HEK293T (cell line): Measurements from ENCODE around the gene PTGER1.

Experiments used
- CTCF ChIA-PET: fragments of 350-600 bp; formaldehyde crosslinking; extraction: SDS; loops from one replicate; lab custom pipeline; 2021; ENCODE audit warnings: antibody characterized with exemption, inconsistent platforms; lab: Yijun Ruan, JAX
- POLR2A ChIA-PET: fragments of 350-600 bp; formaldehyde crosslinking; extraction: SDS; loops from one replicate; lab custom pipeline; 2020; ENCODE audit warnings: antibody characterized with exemption, inconsistent platforms; lab: Yijun Ruan, JAX
- DNase-seq: peaks from one replicate; pipeline ENCODE4 v3.0.0; 2012; ENCODE audit warnings: mixed read lengths; ENCODE audit errors: extremely low spot score
- ARNT ChIP-seq: fragments of 450-650 bp; IDR thresholded peaks from 2 replicates; pipeline ENCODE4 v1.6.1; 2017; ENCODE audit warnings: mild to moderate bottlenecking
- BHLHE40 ChIP-seq: fragments of 450-650 bp; IDR thresholded peaks from 2 replicates; pipeline ENCODE4 v1.6.1; 2016; ENCODE audit warnings: mild to moderate bottlenecking, moderate library complexity, borderline replicate concordance
- CTBP1 ChIP-seq: fragments of 450-650 bp; IDR thresholded peaks from 2 replicates; pipeline ENCODE4 v1.6.1; 2016; ENCODE audit warnings: borderline replicate concordance
- ELF4 ChIP-seq: fragments of 450-650 bp; IDR thresholded peaks from 2 replicates; pipeline ENCODE4 v1.6.1; 2017; ENCODE audit warnings: antibody characterized with exemption
- FOXA1 ChIP-seq: fragments of 450-650 bp; IDR thresholded peaks from 2 replicates; pipeline ENCODE4 v1.6.1; 2016; ENCODE audit warnings: mild to moderate bottlenecking
- FOXK2 ChIP-seq: fragments of 450-650 bp; IDR thresholded peaks from 2 replicates; pipeline ENCODE4 v1.6.1; 2016; ENCODE audit warnings: mild to moderate bottlenecking
- FOXM1 ChIP-seq: fragments of 450-650 bp; IDR thresholded peaks from 2 replicates; pipeline ENCODE4 v1.6.1; 2017; ENCODE audit warnings: mild to moderate bottlenecking, borderline replicate concordance
- HDGF ChIP-seq: fragments of 450-650 bp; IDR thresholded peaks from 2 replicates; pipeline ENCODE4 v1.6.1; 2017; ENCODE audit warnings: antibody characterized with exemption, borderline replicate concordance
- L3MBTL2 ChIP-seq: fragments of 450-650 bp; conservative IDR thresholded peaks from 2 replicates; pipeline ENCODE4 v1.6.1; 2016; ENCODE audit warnings: mild to moderate bottlenecking
- LEF1 ChIP-seq: fragments of 450-650 bp; IDR thresholded peaks from 2 replicates; pipeline ENCODE4 v1.6.1; 2017; ENCODE audit warnings: mild to moderate bottlenecking, borderline replicate concordance
- NFRKB ChIP-seq: fragments of 450-650 bp; IDR thresholded peaks from 2 replicates; pipeline ENCODE4 v1.6.1; 2016; ENCODE audit warnings: mild to moderate bottlenecking, moderate library complexity
- SP1 ChIP-seq: fragments of 450-650 bp; IDR thresholded peaks from 2 replicates; pipeline ENCODE4 v1.6.1; 2017
- SUZ12 ChIP-seq: fragments of 450-650 bp; IDR thresholded peaks from 2 replicates; pipeline ENCODE4 v1.6.1; 2016; ENCODE audit warnings: mild to moderate bottlenecking
- TARDBP ChIP-seq: fragments of 450-650 bp; IDR thresholded peaks from 2 replicates; pipeline ENCODE4 v1.6.1; 2016
- ZNF384 ChIP-seq: fragments of 450-650 bp; IDR thresholded peaks from 2 replicates; pipeline ENCODE4 v1.6.1; 2016
- TF ChIP-seq, protein P1 (sequence below): fragments of 450-650 bp; IDR thresholded peaks from 2 replicates; pipeline ENCODE4 v1.6.1; 2016

Gene PTGER1

DNA sequence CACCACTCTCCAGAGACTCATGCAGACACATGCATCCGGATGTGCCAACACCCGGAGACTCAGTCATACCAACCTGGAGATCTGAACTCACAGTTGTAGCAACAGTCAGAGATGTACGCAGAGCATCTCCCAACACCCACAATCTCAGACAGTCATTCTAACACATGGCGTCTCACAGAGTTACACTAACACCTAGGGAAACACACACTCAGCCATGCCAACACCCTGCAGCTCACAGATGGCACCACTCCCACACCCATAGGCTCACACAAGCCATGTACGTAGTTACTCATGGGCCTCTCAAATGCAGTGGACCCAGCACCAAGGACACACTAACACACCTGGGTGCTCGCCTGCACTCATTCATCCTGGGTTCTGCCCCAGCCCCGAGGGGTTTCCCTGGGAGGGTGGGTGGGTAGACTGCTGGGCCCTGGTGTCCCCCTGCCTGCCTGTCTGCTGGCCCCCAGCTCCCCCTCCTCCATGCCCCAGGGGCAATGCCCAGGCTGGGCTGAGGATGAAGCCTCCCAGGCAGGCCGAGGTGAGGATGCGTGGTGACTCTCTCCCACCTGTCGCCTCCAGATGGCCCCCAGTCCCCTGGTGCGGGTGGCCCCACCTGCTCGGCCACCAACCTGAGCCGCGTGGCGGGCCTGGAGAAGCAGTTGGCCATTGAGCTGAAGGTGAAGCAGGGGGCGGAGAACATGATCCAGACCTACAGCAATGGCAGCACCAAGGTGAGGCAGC, 32.1 kb downstream of the PTGER1 start:
- TF ChIP-seq ELF4, result no peak
- no peak for TF ChIP-seq FOXK2
- TF ChIP-seq TARDBP, result no peak
- TF ChIP-seq L3MBTL2, result no peak
- TF ChIP-seq CTBP1, result no peak
- no peak for TF ChIP-seq FOXM1
- TF ChIP-seq ARNT, result no peak
- TF ChIP-seq FOXA1, result no peak
- TF ChIP-seq LEF1, result no peak
- DNase-seq, result no peak
- CTCF ChIA-PET, result no interaction called here
- POLR2A ChIA-PET, result no interaction called here

DNA sequence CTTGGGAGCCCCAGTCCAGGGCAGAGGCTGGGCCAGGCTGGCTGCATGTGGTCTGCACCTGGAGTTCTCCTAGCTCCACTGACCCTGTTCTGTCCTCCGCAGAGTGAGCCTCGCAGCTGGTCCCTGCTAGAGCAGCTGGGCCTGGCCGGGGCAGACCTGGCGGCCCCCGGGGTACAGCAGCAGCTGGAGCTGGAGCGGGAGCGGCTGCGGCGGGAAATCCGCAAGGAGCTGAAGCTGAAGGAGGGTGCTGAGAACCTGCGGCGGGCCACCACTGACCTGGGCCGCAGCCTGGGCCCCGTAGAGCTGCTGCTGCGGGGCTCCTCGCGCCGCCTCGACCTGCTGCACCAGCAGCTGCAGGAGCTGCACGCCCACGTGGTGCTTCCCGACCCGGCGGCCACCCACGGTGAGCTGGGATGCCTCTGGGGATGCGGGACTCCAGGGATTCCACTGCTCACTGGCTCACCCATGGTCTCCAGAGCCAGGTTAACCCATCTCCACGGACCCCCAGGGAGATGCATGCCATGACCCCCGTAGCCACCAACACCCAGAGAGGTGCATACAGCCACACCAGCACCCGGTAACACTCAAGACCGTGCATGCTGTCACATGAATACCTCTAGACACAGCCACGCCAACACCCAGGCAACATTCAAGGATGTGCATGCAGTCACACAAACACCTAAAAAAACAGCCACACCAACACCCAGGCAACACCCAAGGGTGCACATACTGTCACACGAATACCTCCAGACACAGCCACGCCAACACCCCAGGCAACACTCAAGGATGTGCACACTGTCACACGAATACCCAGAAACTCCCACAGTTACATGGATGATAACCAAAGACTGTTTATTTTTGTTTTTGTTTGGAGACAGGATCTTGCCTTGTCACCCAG, 33.9 kb downstream of the PTGER1 start:
- CTCF ChIA-PET, result no interaction called here
- TF ChIP-seq LEF1, result no peak
- TF ChIP-seq SP1, result no peak
- no peak for TF ChIP-seq FOXK2
- no peak for TF ChIP-seq CTBP1
- TF ChIP-seq ELF4, result no peak
- no peak for TF ChIP-seq HDGF
- no peak for TF ChIP-seq FOXA1
- TF ChIP-seq BHLHE40, result no peak
- no peak for TF ChIP-seq NFRKB
- no peak for TF ChIP-seq SUZ12
- TF ChIP-seq L3MBTL2, result no peak
- TF ChIP-seq TARDBP, result no peak
- TF ChIP-seq FOXM1, result no peak
- no peak for TF ChIP-seq ZNF384
- TF ChIP-seq, protein P1, sequence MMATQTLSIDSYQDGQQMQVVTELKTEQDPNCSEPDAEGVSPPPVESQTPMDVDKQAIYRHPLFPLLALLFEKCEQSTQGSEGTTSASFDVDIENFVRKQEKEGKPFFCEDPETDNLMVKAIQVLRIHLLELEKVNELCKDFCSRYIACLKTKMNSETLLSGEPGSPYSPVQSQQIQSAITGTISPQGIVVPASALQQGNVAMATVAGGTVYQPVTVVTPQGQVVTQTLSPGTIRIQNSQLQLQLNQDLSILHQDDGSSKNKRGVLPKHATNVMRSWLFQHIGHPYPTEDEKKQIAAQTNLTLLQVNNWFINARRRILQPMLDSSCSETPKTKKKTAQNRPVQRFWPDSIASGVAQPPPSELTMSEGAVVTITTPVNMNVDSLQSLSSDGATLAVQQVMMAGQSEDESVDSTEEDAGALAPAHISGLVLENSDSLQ, result no peak
- TF ChIP-seq ARNT, result no peak
- DNase-seq, result no peak
- POLR2A ChIA-PET, result no interaction called here

DNA sequence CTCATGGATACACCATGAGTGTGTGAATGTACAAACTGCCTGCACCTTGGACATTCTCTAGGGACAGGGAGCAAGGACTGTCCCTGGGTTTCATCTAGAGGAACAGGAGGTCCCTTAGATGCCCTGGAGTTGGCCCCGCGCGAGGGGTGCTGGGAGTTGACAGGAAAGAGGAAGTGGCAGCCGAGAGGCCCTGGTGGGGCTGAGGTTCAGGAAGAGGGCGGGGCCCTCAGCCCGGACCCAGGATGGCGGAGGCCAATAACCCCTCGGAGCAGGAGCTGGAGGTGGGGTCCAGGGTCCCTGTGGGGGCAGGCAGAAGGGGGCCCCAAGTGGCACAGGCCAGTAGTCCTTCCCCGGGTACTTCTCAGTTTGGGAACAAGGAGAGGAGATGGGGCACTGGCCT, 35.1 kb downstream of the PTGER1 start:
- ChIA-PET CTCF (no interaction called here), POLR2A (no interaction called here)
- no peak for DNase-seq
- TF ChIP-seq L3MBTL2 (no peak), FOXK2 (no peak), CTBP1 (no peak), NFRKB (no peak), ARNT (no peak), FOXA1 (no peak), TARDBP (no peak), BHLHE40 (no peak), SP1 (no peak), HDGF (no peak), FOXM1 (no peak), ZNF384 (no peak), ELF4 (no peak)
- TF ChIP-seq, protein P1, result no peak

DNA sequence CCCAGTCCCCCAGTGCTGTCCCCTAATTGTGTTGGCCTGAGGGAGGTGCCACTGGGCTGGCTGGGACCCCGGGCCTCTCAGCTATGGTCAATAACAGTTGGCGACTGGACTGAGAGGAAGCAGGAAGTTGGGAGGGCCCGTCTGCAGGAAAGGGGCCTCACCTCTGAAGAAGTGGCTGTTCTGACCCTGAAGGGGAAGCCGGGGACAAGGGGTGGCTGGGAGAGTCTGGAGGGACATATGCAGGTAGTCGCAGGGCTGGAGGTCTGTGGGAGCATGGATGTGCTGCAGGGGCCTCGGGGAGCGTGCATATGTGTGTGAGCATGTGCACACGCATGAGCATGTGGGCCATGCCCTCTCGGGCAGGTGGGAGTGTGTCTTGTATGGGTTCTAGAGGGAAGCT, 36.1 kb downstream of the PTGER1 start:
- ChIA-PET POLR2A (no interaction called here), CTCF (interaction anchor here (0.7 kb wide), 1 partner anchor 64 kb away, joined by 6 read pairs; no protein-coding TSS in a partner anchor)
- DNase-seq, result no peak
- TF ChIP-seq ELF4 (no peak), SP1 (no peak), FOXK2 (no peak), NFRKB (no peak), CTBP1 (no peak), TARDBP (no peak), FOXM1 (no peak), SUZ12 (no peak), HDGF (no peak), LEF1 (no peak), ARNT (no peak), FOXA1 (no peak), ZNF384 (no peak), BHLHE40 (no peak), L3MBTL2 (no peak)
- TF ChIP-seq, protein P1, result no peak

DNA sequence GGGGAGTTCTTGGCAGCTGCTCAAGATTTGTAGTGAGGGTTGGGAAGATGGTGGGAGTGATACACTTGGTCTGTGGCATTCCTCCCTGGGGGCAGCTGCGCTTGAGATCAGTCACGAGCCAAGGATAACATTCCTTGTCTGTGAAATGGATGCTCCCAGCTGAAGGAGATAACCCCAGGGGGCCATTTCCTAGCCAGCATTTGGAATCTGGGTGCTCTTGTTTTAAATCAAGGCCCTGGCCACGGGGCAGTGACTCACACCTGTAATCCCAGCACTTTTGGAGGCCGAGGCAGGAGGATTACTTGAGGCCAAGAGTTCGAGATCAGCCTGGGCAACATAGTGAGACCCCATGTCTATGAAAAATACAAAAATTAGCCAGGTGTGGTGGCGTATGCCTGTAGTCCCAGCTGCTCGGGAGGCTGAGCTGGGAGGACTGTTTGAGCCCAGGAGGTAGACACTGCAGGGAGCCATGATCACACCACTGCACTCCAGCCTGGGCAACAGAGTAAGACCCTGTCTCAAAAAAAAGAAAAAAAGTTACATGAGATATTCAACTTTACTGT, 37.5 kb downstream of the PTGER1 start:
- TF ChIP-seq L3MBTL2 (no peak), LEF1 (no peak), SUZ12 (no peak), FOXA1 (no peak), BHLHE40 (no peak), TARDBP (no peak), ZNF384 (no peak), ELF4 (no peak), FOXK2 (no peak), SP1 (no peak), CTBP1 (no peak), FOXM1 (no peak), NFRKB (no peak), HDGF (no peak), ARNT (no peak)
- TF ChIP-seq, protein P1, result no peak
- DNase-seq, result no peak
- ChIA-PET POLR2A (no interaction called here), CTCF (interaction anchor here (0.8 to 0.9 kb wide), 2 partner anchors 35 to 1114 kb away, joined by 3 read pairs; no protein-coding TSS in a partner anchor)
